DOHH2 (cell line): ENCODE measurements around the gene SEMA5B.

Experiments
- H3F3A ChIP-seq: fragments of 200-600 bp; sonication (generic), shearing (Covaris generic); 2 replicates; pipeline ENCODE4 v1.6.0; 2016; ENCODE audit warnings: antibody characterized with exemption, mild to moderate bottlenecking; ENCODE audit not compliant: control insufficient read depth, insufficient read depth
- H3K27ac ChIP-seq: fragments of 200-600 bp; sonication (generic); 2 replicates; pipeline ENCODE4 v1.5.1; 2014; ENCODE audit warnings: low read depth, mild to moderate bottlenecking, low read length, moderate library complexity
- H3K27me3 ChIP-seq: fragments of 200-600 bp; sonication (generic); 2 replicates; pipeline ENCODE4 v1.6.1; 2014; ENCODE audit warnings: mild to moderate bottlenecking, low read length, mixed read lengths; ENCODE audit not compliant: control insufficient read depth
- H3K36me3 ChIP-seq: fragments of 200-600 bp; sonication (generic); 2 replicates; pipeline ENCODE4 v1.6.1; 2014; ENCODE audit warnings: mild to moderate bottlenecking, low read length, moderate library complexity, mixed read lengths; ENCODE audit not compliant: control insufficient read depth
- H3K4me1 ChIP-seq: fragments of 200-600 bp; sonication (generic); 2 replicates; pipeline ENCODE4 v1.6.1; 2014; ENCODE audit warnings: mild to moderate bottlenecking, low read length, mixed read lengths; ENCODE audit not compliant: control insufficient read depth
- H3K4me2 ChIP-seq: fragments of 200-600 bp; sonication (generic); 2 replicates; pipeline ENCODE4 v1.6.0; 2014; ENCODE audit warnings: mild to moderate bottlenecking, low read length, moderate library complexity
- H3K4me3 ChIP-seq: fragments of 200-600 bp; sonication (generic); 2 replicates; pipeline ENCODE4 v1.5.1; 2014; ENCODE audit warnings: mild to moderate bottlenecking, low read length, mixed read lengths
- H3K79me2 ChIP-seq: fragments of 200-600 bp; sonication (generic); 2 replicates; pipeline ENCODE4 v1.6.1; 2014; ENCODE audit warnings: mild to moderate bottlenecking, low read length, mixed read lengths; ENCODE audit not compliant: control insufficient read depth
- H3K9me2 ChIP-seq: fragments of 200-600 bp; sonication (generic); replicated peaks from 2 replicates; pipeline ENCODE4 v1.6.1; 2014; ENCODE audit warnings: mild to moderate bottlenecking, low read length, mixed read lengths; ENCODE audit not compliant: control insufficient read depth
- H3K9me3 ChIP-seq: fragments of 200-600 bp; sonication (generic); 2 replicates; pipeline ENCODE4 v1.6.1; 2014; ENCODE audit warnings: antibody characterized with exemption, low read length, mixed read lengths; ENCODE audit not compliant: control insufficient read depth, insufficient read depth
- H4K20me1 ChIP-seq: fragments of 200-600 bp; sonication (generic); 2 replicates; pipeline ENCODE4 v1.6.0; 2014; ENCODE audit warnings: low read depth, mild to moderate bottlenecking, antibody characterized with exemption, low read length, moderate library complexity; ENCODE audit not compliant: control insufficient read depth, insufficient read depth
- CTCF ChIP-seq: fragments of 200-600 bp; sonication (generic); IDR thresholded peaks from one replicate; pipeline ENCODE4 v1.5.1; 2014; ENCODE audit warnings: antibody characterized with exemption, mild to moderate bottlenecking, low read depth, low read length; ENCODE audit not compliant: poor library complexity, severe bottlenecking
- EZH2phosphoT487 ChIP-seq: fragments of 200-600 bp; sonication (generic); IDR thresholded peaks from 2 replicates; pipeline ENCODE4 v1.6.1; 2017; ENCODE audit warnings: borderline replicate concordance, mild to moderate bottlenecking, antibody characterized with exemption, low read length, moderate library complexity, mixed read lengths

SEMA5B gene

DNA sequence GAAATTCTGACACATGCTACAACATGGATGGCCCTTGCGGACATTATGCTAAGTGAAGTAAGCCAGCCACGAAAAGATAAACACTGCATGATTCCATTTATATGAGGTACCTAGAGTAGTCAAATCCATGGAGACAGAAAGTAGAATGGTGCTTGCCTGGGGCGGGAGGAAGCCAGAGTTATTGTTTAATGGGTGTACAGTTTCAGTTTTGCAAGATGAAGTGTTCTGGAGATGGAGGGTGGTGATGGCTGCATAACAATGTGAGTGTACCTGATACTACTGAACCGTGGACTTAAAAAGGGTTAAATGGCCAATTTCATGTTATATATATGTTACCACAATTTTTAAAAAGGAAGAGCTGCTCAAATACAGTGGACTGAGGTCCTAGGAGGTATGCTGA is 66.9 kb downstream of the SEMA5B start:
- Histone ChIP-seq H3K27ac (no peak overlapping the region), H3K4me2 (no peak overlapping the region), H3K79me2 (no peaks in the 10 kb centered on the region), H3F3A (no peaks in the 10 kb centered on the region), H3K4me3 (no peak overlapping the region), H3K9me3 (no peaks in the 10 kb centered on the region), H3K36me3 (no peaks in the 10 kb centered on the region), H3K27me3 (peaks cover 14% of the 10 kb centered on the region), H4K20me1 (no peaks in the 10 kb centered on the region), H3K4me1 (no peaks in the 10 kb centered on the region), H3K9me2 (no peaks in the 10 kb centered on the region)
- TF ChIP-seq EZH2phosphoT487 (no peak), CTCF (no peak)

DNA sequence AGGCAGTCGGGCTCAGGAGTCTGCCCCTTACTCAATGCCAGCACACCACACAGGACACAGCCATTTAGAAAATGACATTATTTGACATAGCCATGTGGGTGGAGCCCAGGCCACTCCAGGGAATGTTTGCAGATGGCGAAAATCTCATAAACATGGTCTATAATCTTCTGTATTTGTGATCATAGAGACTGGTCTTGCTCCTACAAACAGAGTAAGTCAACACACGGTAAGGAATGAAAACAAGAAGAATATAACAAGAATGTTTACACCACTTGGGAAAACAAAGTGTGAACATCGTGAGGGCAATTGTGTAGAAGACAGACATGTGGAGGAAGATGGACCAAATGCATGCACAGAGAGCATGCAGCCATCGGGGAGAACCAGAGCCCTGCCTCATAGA is 68.2 kb downstream of the SEMA5B start:
- H3K27me3 ChIP-seq, result peaks cover 6% of the 10 kb centered on the region
- no peaks in the 10 kb centered on the region for H4K20me1 ChIP-seq
- TF ChIP-seq EZH2phosphoT487, result no peak
- no peak for TF ChIP-seq CTCF
- H3K27ac ChIP-seq, result no peak overlapping the region
- H3K36me3 ChIP-seq, result no peaks in the 10 kb centered on the region
- H3K9me2 ChIP-seq, result no peaks in the 10 kb centered on the region
- H3K4me2 ChIP-seq, result no peak overlapping the region
- no peak overlapping the region for H3K4me3 ChIP-seq
- H3F3A ChIP-seq, result no peaks in the 10 kb centered on the region
- no peaks in the 10 kb centered on the region for H3K9me3 ChIP-seq
- no peaks in the 10 kb centered on the region for H3K79me2 ChIP-seq
- no peaks in the 10 kb centered on the region for H3K4me1 ChIP-seq

DNA sequence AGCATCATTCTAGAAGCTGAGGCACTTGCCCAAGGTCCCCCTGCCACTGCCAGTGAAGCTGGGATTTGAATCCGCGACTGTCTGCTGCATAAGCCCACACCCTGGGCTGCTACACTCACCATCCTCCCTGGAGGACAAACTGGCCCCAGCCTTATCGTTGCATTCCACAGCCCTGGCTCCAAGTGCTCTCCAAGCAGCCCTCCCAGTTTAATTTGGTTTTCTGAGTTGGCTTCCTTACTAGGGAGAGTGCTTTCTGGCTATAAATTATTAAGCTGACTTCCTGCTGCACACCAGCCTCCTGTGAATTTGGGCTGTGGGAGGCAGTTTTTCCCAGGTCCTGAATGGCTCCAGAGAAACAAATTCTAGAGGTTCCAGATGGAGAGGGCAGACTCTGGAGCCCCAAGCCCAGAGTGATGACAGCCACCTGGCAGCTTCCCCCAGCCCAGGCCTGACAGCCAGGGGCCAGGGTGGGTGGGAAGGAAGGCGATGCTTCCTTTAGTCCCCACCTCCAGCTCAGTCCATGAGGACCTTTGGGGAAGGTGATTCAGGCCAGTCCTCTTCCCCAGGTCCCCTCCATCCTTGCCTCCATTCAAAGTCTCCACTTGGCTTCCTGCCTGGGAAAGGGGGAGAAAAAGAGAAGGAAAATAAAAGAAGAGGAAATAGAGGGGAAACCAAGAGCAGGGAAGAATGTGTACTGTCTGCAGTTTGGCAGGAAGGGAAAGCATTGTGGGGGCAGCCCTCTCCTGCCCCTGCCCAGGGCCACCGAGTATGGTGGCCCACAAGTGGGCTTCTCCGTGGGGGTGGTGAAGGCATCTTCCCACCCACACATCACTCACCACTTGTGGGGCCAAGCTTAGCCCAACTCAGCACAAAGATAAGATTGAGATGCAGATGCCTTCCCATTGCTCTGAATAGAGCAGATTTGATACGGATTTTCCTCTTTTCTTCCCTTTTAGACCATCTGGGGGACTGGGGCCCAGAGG is 69.6 kb downstream of the SEMA5B start:
- H3K9me2 ChIP-seq, result no peaks in the 10 kb centered on the region
- TF ChIP-seq EZH2phosphoT487 (no peak), CTCF (no peak)
- H3K27ac ChIP-seq, result no peak overlapping the region
- no peak overlapping the region for H3K4me2 ChIP-seq
- no peaks in the 10 kb centered on the region for H3K4me1 ChIP-seq
- H3K27me3 ChIP-seq, result peaks cover 3% of the 10 kb centered on the region; the same call in 1 of the 2 replicates
- no peak overlapping the region for H3K4me3 ChIP-seq
- H3K9me3 ChIP-seq, result no peaks in the 10 kb centered on the region
- no peaks in the 10 kb centered on the region for H3K79me2 ChIP-seq
- H4K20me1 ChIP-seq, result no peaks in the 10 kb centered on the region
- H3K36me3 ChIP-seq, result no peaks in the 10 kb centered on the region
- H3F3A ChIP-seq, result no peaks in the 10 kb centered on the region
